8988T (cell line): ENCODE measurements around the gene SLC7A9.
A peak's percentile ranks its signal among the peaks of the same experiment; 100 is the strongest.
"Not testable (repeated sequence)": the region's sequence is repeated elsewhere in the genome, so short reads cannot be mapped to it uniquely, and the experiment has no call there.

Experiments used
- DNase-seq: peaks from one replicate; pipeline ENCODE4 v3.0.0; 2011

The SLC7A9 gene

GRCh38 chr19:32863301-32863700, 6.3 kb downstream of the SLC7A9 start:
- DNase-seq = no peak

GRCh38 chr19:32862741-32863140, 6.8 kb downstream of the SLC7A9 start:
- no peak for DNase-seq

GRCh38 chr19:32862173-32862572, 7.4 kb downstream of the SLC7A9 start:
- DNase-seq = no peak

GRCh38 chr19:32861596-32861995, 8.0 kb downstream of the SLC7A9 start:
- no peak for DNase-seq

GRCh38 chr19:32859591-32859990, 10.0 kb downstream of the SLC7A9 start:
- DNase-seq = no peak

GRCh38 chr19:32858559-32858958, 11.0 kb downstream of the SLC7A9 start:
- no peak for DNase-seq

GRCh38 chr19:32858155-32858554, 11.4 kb downstream of the SLC7A9 start:
- DNase-seq = no peak

GRCh38 chr19:32857584-32857983, 12.0 kb downstream of the SLC7A9 start:
- no peak for DNase-seq

- not testable (repeated sequence) for DNase-seq
Measured at GRCh38 chr19:32856818-32857217, 12.7 kb downstream of the SLC7A9 start.

- no peak for DNase-seq
Measured at GRCh38 chr19:32852216-32852615, 17.4 kb downstream of the SLC7A9 start.

GRCh38 chr19:32848035-32848434, 21.5 kb downstream of the SLC7A9 start:
- not testable (repeated sequence) for DNase-seq

- no peak for DNase-seq
Measured at GRCh38 chr19:32843716-32844245, 25.8 kb downstream of the SLC7A9 start.

GRCh38 chr19:32842061-32842460, 27.5 kb downstream of the SLC7A9 start:
- no peak for DNase-seq

GRCh38 chr19:32837531-32837930, 32.0 kb downstream of the SLC7A9 start:
- no peak for DNase-seq

GRCh38 chr19:32833388-32833787, 36.2 kb downstream of the SLC7A9 start:
- not testable (repeated sequence) for DNase-seq

GRCh38 chr19:32832825-32833224, 36.7 kb downstream of the SLC7A9 start:
- DNase-seq = not testable (repeated sequence)

GRCh38 chr19:32832094-32832493, 37.5 kb downstream of the SLC7A9 start:
- not testable (repeated sequence) for DNase-seq

GRCh38 chr19:32831611-32832010, 38.0 kb downstream of the SLC7A9 start:
- no peak for DNase-seq

GRCh38 chr19:32830231-32831014, 39.1 kb downstream of the SLC7A9 start:
- DNase-seq = peak; percentile 52

GRCh38 chr19:32829345-32829896, 40.1 kb downstream of the SLC7A9 start:
- no peak for DNase-seq

GRCh38 chr19:32828643-32829344, 40.8 kb downstream of the SLC7A9 start:
- DNase-seq = no peak

GRCh38 chr19:32828139-32828538, 41.4 kb downstream of the SLC7A9 start:
- DNase-seq = no peak

- DNase-seq = no peak
Measured at GRCh38 chr19:32824916-32825608, 44.5 kb downstream of the SLC7A9 start.
